ENCODE results near the gene GRIK2.

GRIK2 gene

DNA sequence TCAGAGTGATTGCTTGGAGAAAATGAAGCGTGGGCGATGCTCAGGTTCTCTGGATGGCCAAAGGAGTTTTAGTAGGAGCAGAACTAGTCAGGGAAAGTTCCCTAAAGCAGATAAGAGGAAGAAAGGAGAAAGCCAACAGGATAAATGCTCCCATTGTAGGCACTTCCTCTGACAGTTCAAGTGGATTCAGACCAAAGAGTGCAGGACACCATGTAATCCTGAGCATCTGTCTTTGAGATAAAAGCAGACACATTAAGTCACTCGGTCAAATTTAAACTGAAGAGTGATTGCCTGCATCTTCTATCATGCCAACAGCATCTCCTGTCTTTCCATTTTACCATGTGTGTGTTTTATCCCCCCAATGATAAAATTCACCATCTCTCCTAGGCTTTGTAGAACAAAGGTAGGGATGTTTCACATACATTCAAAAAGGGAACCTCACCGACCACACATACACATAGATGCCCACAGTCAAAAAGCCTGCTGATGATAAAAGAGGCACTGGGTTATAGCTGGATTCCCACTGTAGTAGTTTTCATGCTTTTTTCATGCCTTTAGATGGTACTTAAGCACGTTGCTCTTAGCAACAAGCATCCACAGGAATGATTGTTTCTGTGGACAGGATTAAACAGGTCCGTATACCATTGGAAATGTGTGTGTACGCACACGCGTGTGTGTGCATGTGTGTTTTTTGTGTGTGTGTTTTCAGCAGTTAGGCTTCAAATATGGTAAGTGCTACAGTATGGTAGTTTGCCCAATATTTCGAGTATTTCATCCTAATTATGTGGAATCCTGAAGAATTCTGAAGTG lies 7.0 kb downstream of the GRIK2 start:
- no peak for DNase-seq (ENCODE audit: low read depth in 2 of 3, low spot score in 2 of 3)

DNA sequence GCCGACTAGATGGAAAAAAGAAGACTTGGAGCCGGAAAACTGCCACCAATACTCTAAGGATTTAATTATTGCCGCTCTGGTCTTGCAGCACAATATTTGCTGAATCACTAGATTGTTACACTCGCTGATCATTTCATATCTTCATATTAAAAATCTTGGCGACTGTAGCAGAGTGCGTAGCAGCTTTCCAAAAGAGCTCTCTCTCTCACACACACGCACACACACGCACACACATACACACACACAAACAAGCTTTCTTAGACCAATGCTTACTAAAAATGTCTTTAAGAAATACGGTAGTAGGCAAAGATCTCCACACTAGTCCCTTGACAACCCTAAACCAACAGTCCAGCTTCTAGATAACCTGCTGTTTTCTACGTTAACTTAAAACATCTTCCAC lies 7.7 kb downstream of the GRIK2 start:
- no peak for DNase-seq (ENCODE audit: low read depth in 2 of 3, low spot score in 2 of 3)

DNA sequence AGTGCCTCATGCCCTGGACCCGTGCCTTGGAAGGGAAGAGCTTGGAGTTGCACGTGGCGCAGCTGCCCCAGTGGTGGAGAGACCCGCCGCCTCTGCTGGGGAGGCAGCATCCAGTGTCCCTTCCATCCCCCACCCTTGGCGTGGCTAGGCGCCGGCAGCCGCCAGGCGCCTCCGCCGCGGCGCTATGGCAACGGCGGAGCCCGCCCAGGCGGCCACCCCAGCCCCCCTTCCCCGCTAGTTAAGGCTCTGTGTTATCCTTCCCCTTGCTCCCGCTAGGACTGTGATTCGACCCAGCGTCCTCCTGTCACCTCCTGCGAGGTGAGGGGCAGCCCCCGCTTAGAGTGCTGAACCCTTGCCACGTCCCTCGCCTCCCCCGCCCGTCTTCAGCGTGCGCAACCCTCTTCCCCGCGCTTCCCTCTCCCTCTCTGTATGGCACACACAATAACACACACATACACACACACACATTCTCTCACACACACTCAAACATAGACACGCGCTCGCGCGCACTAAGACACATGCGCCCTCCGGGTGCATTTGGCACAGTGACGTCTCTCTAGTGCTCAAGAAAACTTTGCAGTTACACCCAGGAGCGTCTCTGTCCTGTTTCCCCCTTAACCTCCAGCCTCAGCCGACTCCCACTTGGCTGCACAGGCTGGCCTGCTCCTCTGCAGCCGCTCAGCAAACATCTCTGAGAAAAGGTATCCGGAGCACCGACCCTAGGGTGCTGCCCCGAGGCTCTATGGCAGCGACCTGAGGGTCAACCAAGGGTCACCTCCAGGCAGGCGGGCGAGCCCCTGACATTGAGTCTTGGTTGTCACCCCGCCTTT lies 8.5 kb downstream of the GRIK2 start:
- no peak for DNase-seq (ENCODE audit: low read depth in 2 of 3, low spot score in 2 of 3)

DNA sequence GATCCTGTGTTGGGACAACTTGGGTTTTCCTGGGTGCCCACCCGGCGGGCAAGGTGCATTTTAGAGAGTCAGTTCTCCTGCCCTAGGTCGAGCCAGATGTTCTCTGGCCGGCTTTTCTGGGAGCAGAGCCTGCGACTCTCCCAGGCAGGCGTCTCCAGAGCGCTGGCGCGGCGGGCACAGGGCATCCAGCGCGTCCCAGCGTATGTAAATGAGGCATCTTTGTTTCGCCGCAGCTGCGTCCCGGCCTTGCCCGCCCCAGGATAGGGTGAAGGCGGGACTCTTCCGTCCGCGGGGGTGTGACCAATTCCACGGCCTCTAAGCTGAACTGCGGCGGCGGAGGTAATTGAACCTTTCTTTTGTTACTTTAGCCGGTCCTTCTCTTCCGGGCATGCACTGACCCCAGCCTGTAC lies 9.1 kb downstream of the GRIK2 start:
- DNase-seq (ENCODE audit: low read depth in 2 of 3, low spot score in 2 of 3), result no peak

DNA sequence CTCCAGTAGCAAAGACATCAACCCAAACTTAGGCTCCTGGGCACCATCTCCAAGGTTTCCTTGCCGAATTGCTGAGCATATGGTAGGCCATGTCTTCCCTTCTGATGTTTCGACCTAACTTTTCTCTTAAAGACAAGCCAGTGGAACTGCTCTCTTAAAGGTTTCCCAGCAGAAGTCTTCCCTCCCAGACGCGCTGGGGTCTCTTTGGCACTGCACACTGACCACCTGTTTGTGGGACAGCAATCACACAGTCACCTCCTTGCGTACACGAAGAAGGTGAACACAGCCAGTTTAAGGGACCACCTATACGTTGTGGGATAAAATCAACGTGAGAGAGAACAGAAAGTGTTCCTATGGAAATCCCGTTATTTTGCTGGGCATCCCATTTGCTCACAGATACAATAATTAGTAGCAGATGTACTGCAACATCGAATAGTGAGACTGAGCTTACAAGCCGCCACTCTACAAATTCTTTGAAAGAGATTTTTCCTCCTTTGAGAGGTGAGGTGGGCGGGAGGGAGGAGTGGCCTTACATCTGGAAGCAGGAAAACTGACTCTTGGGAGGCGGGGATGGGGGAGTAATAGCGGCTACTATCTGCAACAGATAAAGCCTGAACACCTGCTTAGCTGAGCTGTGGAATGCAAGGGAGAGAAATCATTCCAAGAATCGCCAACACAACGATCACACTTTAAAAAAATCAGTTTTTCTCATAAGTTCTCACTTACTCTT lies 9.9 kb downstream of the GRIK2 start:
- no peak for DNase-seq (ENCODE audit: low read depth in 2 of 3, low spot score in 2 of 3)

DNA sequence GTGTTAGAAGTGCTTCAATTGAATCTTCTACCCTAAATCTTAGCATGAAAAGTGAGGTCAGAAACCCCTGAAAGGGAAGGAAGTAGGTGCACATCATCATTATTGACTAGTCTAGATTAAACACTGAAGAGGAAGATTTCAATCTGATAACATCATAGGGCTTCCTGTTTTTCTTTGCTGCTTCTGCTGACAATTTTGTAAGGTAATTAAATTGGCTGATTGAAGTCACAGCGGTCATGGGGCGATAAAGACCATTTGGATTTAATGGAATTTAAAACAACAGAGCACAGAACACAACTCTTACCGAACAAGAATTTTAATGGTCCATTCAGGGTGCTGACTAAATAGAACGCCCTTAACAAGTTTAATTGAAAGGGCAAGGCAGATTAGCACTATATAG lies 11.3 kb downstream of the GRIK2 start:
- no peak for DNase-seq (ENCODE audit: low read depth in 2 of 3, low spot score in 2 of 3)

DNA sequence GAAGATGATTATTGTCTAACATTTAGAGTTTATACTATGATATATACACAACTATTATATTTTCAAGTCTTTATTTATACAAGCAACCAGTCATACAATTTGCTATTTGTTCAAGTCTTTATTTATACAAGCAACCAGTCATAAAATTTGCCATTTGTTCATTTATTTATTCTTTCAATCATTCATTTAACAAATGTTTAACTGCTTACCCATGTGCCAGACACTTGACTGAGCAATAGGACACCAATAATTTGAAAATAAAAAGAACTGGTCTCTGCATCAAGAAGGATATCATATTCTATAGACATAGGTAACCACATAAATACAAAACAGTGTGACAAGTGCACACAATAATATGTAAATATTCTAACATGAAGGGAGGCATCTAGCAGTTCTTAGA lies 20.3 kb downstream of the GRIK2 start:
- DNase-seq (ENCODE audit: low read depth in 2 of 3, low spot score in 2 of 3), result no peak

DNA sequence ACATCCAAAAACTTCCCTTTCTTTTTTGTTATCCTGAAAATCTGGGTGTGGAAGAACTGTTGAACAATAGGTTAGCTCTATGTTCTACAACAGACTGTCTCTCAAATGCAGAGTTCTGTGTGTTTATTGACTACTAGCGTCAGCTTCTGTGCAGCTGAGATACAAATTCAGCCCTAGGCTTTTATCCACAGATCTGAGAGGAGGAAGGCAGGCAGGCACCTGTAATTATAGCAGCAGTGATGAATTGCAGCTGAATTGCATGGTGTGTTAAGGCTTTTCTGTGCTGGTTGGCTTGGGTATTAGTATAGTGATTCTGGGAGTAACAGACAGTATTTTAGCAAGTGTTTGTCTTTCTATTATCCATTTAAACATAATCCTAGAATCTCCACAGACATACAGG lies 24.4 kb downstream of the GRIK2 start:
- DNase-seq (ENCODE audit: low read depth in 2 of 3, low spot score in 2 of 3), result no peak

DNA sequence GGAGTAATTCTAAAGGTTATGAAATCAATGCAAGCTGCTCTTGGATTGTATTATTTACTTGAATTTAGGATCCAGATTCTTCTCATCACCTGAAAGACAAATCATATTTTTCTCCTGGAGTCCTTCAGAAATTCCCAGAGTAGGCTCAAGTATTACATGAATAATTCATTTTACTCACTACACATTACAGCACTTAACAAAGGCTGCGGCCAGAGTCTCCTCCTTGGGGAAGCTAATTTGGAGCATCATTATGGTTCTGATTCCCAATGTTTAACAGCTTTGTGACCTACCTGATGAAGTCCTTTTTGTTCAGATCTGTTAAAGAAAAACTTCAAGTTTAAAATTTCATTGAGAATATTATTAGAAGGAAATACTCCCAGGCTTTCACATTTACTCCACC lies 28.7 kb downstream of the GRIK2 start:
- no peak for DNase-seq (ENCODE audit: low read depth in 2 of 3, low spot score in 2 of 3)

DNA sequence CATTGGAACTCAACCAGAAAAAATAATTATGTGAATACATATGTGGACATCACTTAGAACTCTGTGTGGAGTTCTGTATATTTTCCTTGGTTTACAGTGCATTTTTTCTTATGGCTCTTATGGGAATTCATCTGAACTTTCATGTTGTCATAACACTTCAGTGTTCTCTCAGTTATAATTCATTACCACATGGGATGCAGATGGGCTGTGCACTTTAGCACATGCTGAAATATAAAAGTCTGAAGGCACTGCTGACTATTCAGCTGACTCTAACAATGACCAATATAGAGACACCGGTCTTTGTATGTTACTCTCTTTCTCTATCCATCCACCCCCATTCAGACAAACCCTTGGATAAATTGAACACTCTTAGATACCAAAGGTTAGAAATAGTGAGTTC lies 29.3 kb downstream of the GRIK2 start:
- DNase-seq (ENCODE audit: low read depth in 2 of 3, low spot score in 2 of 3), result no peak

DNA sequence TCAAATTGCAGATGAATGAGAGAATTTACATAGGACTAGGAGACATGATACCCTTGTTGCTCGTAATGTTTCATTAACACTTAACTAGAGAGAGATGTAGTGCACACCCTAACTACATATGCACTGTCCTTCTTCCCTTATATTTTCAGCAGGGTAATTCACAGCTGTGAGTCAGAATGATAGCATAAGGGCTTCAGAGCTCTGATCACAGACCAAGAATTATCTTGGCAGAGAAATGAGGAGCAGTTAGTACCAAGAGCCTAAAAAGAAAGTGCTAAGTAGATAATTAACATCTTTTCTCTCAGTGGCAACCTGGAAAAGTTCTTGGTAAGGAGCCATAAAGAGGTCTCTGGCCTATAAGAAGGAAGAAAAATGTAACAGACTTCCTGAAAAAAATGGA lies 35.8 kb downstream of the GRIK2 start:
- no peak for DNase-seq (ENCODE audit: low read depth in 2 of 3, low spot score in 2 of 3)

DNA sequence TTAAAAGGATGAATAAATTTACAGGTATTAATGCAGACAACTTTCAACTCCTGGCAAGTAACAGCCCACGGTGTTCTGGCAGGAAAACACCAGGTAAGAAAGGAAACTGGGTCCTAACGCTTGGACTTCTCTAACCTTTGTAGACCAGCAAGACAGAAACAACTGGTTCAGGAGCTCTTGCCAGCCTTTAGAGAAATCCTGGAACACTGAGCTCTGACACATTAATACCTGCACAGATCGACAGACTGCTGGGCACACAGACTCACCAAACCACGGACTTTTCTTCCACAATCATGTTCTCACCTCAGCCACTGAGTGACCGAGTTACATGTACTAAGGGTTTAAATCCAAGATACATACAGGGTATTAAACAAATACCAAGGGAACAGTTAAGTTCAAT lies 36.3 kb downstream of the GRIK2 start:
- DNase-seq (ENCODE audit: low read depth in 2 of 3, low spot score in 2 of 3), result no peak

DNA sequence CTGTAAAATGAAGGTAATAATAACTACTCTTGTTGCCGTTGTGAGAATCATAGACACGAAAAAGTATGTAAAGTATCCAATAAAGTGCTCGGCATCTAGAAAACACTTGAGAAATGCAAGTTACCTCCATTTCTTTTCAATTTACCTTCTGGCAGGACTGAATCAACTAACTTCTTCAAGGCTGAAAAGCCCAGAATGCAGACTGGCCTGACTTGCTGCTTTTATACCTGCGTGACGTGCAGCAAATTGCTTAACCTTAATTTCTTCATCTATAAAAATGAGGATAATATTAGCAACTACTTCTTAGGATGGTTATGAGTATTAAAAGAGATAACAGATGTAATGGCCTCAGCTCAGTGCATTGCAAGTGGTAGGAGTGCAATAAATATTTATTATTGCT lies 39.6 kb downstream of the GRIK2 start:
- DNase-seq (ENCODE audit: low read depth in 2 of 3, low spot score in 2 of 3), result no peak

DNA sequence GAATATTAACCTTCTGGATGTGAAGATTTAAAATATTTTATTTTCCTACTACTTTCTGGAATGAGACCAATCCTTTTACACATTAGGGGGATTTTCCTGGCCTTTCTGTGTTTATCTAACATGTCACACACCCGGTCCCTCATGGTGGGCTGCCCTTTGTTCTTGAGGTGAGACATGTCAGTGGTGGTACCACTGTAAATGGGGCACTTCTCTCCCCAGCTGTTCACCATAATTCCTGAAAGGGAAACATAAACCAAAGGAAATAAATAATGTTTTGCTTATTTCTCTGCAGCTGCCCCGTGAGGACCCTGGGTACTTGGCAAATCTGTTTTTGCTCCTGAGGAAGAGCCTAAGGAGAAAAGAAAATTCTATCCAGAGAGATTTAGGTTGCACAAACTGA lies 41.1 kb downstream of the GRIK2 start:
- DNase-seq (ENCODE audit: low read depth in 2 of 3, low spot score in 2 of 3), result no peak

DNA sequence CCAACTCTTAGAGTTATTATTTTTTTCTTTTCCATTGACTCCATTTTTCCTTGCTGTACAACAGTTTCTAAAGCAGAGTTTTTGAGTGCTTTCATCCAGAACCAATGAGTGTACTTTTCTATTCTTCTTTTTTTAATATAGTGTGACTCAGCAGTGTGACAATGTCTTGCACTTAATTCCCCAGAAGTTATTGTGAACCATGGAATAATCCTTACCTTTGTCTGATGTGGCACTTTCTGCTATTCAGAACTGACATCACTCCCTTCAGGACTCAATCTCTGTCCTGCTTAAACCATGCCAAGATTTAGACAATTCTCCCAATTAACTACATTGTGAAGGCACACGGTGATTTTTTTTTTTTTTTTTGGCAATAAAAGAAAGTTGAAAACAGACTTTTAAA lies 41.5 kb downstream of the GRIK2 start:
- DNase-seq (ENCODE audit: low read depth in 2 of 3, low spot score in 2 of 3), result no peak

DNA sequence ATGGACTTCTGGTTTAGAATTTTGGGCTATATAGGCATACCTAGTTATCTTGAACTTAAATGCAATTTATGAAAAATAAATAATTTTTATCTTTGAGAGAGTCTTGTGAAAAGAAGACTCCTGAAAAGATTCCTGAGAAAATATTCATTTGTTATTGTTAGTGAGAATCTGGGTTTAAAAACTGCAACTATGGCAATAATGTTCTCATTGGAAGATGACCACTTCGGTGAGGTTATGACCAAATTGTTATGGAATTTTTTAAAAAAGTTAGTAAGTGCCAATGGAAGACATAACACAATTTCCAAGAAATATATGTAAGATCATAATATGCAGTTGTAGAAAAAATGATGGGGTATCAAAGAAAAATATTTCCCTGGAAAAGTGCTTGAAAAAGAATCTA lies 46.3 kb downstream of the GRIK2 start:
- no peak for DNase-seq (ENCODE audit: low read depth in 2 of 3, low spot score in 2 of 3)

DNA sequence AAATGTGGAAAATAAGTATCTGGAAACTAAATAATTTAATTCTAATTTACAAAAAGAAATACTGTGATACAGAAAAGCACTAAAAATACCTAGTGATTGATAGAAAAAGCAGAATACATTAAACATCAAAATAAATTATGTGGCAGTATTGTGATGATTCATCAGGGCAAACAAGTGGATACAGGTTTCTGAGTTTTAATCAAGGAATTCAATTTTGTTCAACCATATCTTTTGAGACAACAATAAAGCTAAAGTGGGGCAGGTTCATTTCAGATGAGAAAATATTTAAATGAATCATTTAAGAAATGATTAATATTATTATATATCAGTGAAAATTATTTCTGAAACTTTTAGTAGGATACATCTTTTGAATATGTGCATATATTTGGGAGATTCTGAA lies 49.8 kb downstream of the GRIK2 start:
- no peak for DNase-seq (ENCODE audit: low read depth in 2 of 3, low spot score in 2 of 3)

DNA sequence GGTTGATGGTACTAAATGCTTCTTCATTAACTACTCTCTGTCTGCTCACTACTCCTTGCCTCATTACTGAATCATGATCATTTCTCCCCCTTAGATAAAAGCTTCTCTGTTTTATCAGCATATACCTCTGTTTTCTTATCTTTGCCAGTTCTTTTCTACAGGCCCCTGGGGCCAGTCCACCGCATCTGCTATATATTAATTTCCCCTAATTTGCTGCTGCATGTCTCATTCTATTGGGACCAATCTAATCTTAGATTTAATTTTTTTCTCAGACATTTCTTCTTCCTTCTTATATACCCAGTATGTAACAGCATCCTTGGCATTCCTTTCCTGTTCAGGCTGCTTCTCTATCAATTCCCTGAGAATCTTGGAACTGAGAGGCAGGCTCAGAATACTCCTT lies 51.2 kb downstream of the GRIK2 start:
- no peak for DNase-seq (ENCODE audit: low read depth in 2 of 3, low spot score in 2 of 3)

DNA sequence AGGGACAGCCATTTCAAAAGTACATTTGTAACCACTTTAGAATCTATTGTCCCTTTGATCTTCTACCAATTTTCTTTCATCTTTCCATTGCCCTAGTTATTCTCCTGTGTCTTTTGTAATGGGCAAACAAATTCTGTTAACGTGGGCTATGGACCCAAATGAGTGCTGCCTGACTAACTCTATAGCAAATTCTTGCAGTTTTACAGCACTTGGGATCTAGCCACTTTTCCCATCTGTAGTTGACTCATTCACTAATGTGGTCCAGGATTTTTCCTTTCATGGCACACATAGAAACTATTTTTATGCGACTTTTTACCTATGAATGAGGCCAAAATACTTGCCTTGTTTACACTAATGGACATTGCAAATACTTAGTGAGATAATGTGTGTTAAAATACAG lies 52.0 kb downstream of the GRIK2 start:
- DNase-seq (ENCODE audit: low read depth in 2 of 3, low spot score in 2 of 3), result no peak

DNA sequence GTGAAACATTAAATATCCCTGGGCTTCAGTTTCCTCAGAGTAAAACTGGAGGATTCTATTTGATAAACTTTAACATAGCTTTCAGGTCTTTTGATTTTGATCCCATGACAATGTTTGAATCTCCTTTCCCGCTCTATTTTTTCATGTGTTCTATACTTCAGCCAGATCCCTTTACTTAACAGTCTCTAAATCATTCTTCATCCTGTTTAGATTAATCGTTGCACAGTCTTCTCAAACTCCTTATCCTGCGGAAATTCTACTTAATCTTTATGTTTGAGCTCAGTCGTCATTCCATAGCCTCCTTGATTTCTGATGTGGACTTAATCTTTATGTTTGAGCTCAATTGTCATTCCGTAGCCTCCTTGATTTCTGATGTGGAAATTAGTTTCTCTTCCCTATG lies 57.4 kb downstream of the GRIK2 start:
- no peak for DNase-seq (ENCODE audit: low read depth in 2 of 3, low spot score in 2 of 3)

DNA sequence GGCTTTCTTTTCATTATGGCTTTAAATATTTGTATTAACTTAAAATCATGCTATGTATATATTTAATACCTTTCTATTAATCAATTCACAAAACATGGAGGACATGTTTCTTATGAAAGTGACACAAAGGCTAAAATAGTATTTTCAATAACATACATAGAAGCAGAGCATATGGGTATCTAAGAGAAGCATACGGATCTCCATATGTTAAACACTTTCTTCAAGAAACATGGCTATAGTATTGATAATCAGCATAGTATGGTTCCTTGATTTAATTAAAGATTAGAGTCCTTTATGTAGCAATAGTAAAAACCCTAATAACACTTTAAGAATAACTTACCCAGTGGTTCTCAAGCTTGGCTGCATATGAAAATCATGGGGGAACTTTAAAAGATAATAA lies 58.5 kb downstream of the GRIK2 start:
- no peak for DNase-seq (ENCODE audit: low read depth in 2 of 3, low spot score in 2 of 3)

DNA sequence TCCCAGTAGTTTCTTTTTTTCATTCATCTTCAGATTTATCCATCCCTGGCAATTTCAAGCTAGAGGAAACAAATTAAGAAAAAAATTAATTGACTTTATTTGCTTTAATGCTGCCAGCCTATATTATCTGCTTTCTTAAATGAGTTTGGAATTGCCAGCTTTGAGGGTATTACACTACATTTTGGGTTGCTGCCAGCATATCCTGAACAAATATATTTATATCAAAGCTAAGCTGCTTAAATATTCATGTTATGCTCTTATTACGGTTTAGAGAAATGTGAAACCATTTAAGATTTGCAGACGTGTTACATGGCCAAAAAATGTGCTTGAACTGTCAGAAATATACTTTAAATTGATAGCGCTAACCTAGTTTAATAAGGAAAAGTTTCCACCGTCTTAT lies 59.7 kb downstream of the GRIK2 start:
- no peak for DNase-seq (ENCODE audit: low read depth in 2 of 3, low spot score in 2 of 3)
